HG03060 (cell line): ENCODE data around the gene KATNA1.

ENCODE experiments used
- ATAC-seq: cut with Tn5 transposase; IDR thresholded peaks from one replicate; pipeline ENCODE4 v1.9.1; 2021; ENCODE audit warnings: low read depth, moderate number of reproducible peaks; ENCODE audit not compliant: unreplicated experiment

The KATNA1 gene

DNA sequence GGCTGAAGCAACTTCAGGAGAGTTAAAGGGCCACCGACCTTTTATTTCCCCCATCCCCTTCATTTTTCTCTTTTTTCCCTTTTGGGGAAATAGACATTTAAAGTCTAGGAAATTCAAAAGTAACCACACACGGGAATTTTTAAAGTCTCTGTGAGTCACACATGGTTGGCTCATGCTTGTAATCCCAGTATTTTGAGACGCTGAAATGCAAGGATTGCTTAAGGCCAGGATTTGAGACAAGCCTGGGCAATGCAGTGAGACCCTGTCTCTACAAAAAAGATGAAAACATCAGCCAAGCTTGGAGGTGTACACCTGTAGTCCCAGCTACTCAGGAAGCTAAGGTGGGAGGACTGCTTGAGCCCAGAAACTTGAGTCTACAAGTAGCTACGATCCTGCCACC is 34.2 kb downstream of the KATNA1 start:
- no peak for ATAC-seq

DNA sequence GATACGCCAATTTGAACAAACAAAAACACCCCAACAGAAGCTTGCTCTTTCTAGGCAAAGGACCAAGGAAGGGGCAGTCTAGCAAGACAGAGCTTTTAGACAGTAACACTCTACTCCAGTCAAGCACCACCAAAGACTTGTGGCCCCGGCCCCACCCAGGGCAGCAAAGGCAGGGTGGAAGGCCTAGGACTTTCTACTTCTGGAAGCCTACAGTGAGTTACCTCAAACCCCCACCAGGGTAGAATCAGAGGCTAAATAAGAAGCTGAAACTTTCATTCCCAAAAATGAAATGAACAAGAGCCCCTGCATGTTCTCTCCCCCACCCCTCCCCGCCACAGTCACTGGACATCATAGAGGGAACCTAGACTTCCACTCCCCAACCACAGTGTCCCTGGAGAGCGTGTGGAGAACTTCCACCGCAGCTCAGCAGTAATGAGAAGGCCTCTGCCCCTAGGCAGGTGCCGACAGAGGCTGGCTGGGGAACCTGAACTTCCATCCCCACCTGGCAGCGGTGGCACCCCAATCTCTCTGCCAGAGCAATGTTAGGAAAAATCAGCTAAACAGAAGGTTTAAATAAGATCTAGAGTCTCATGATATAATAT is 40.0 kb downstream of the KATNA1 start:
- no peak for ATAC-seq

DNA sequence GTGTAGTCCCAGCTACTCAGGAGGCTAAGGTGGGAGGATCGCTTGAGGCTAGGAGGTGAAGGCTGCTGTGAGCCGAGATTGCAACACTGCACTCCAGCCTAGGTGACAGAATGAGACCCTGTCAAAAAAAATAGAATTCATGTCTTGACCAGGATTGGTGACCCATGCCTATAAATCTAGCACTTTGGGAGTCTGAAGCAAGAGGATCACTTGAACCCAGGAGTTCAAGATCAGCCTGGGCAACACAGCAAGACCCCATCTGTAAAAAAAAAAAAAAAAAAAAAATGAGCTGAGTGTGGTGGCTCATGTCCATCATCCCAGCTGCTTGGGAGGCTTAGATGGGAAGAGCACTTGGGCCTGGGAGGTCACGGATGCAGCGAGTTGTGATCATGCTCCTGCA is 48.0 kb downstream of the KATNA1 start:
- no peak for ATAC-seq

DNA sequence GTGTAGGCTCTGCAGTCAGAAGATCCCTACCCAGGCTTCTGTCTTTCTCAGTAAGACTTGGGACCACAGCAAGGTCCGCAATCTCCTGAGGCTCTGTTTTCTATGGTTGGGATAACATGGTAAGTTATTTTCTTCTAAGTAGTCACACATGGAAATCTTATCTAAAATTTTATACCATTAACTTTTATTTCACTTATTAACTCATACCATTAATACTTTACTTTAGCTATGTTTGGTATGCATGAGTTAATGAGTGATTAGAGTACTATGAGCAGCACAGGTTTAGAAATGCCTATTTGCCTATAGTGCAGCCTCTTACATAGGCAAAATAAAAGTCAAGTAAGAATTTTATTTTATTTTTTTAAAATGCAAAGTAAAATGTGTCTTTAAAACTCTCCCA is 55.1 kb downstream of the KATNA1 start:
- ATAC-seq: no peak

DNA sequence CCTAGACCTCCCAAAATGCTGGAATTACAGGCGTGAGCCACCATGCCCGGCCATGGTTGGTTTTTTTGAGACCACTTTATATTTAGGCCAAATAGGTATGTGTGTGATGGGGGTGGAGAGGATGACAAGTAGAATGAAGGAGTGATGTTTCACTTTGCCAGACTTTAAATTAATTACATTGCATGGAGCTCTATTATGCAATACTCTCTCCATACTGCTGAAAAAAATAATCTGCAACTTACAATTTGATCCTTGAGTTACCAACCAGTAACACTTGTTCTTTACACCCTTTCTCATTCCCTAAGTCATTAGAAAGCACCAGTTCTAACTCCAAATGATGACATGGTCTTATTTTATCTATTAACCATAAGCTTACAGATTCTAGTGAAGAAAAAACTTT is 55.5 kb downstream of the KATNA1 start:
- no peak for ATAC-seq

DNA sequence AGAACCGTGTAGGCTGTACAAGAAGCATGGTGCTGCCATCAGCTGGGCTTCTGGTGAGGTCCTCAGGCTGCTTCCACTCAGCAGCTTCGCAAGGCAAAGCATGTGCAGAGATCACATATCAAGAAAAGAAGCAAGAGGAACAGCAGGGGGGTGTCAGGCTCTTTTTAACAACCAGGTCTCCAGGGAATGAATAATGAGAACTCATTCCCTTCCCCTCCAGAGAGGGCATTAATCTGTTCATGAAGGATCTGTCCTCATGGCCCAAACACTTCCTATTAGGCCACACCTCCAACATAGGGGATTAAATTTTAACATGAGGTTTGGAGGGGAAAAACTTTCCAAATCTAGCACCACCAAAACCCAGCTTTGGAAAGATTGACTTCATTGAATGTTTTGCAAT is 62.4 kb downstream of the KATNA1 start:
- no peak for ATAC-seq

DNA sequence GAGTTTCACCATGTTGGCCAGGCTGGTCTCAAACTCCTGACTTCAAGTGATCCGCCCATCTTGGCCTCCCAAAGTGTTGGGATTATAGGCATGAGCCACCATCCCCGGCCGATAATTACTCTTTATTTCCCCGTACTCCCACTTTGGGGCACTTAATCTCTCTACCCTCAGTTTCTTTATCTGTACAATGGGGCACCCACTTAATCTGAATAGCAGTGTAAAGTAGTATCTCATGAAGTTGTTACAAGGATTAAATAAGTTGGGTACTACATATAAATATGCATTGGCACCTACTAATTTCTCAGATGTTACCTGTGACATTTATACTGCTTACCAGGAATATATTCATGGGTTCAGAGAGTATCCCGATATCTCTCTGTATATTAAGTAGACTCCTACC is 67.2 kb downstream of the KATNA1 start:
- no peak for ATAC-seq

DNA sequence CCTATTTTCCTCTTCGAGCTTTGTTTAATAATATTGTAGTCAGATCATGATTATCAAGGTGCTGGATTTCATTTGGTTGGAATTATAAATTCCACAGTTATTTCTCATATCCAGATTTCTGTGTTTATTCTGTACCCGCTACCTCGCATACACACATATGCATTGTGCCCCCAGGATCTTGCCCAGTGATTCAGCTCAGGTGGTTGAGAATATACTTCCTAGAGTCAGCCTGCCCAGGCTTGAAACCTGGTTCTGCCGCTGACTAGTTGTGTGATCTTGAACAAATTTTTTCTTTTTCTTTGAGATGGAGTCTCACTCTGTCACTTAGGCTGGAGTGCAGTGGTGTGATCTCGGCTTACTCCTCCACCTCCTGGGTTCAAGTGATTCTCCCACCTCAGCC is 67.6 kb downstream of the KATNA1 start:
- ATAC-seq: no peak

DNA sequence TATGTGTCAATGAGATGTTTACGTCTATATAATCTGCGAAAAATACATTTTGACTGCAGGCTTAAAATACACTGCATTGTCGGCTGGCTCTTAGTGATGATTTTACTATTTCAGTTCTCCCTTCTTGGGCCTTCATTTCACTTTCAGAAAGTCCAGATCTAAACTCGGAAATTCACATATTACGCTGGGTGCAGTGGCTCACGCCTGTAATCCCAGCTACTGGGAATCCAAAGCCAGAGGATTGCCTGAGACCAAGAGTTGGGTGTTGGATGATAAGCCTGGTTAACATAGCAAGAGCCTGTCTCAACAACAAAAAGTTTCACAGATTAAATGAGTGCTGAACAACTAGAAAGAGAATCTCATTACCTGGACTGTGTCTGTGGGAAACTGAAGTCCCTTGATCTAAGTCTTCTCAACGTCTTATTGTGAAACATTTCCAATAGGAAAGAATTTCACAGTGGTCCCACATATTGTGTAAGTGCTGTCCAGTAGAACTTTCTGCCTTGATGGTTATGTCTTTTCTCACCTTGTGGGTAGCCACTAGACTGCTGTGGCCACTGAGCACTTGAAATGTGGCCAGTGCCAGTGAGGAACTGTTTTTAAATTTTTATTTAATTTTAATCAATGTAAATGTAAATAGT is 80.4 kb downstream of the KATNA1 start:
- ATAC-seq: no peak

DNA sequence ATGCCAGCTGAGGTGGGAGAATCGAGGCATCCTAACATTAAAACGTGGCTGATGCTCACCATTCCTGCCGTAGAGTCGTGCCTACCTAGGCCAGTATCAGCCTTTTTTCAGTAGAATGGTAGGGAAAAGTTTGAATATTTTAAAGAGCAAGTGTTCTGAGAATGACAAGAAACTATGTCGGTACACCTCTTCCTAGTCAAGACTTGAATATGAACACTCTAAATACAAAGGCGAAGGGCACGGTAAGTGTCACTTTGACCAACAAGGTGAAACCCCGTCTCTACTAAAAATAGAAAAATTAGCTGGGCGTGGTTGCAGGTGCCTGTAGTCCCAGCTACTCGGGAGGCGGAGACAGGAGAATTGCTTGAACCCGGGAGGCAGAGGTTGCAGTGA is 81.3 kb downstream of the KATNA1 start:
- no peak for ATAC-seq

DNA sequence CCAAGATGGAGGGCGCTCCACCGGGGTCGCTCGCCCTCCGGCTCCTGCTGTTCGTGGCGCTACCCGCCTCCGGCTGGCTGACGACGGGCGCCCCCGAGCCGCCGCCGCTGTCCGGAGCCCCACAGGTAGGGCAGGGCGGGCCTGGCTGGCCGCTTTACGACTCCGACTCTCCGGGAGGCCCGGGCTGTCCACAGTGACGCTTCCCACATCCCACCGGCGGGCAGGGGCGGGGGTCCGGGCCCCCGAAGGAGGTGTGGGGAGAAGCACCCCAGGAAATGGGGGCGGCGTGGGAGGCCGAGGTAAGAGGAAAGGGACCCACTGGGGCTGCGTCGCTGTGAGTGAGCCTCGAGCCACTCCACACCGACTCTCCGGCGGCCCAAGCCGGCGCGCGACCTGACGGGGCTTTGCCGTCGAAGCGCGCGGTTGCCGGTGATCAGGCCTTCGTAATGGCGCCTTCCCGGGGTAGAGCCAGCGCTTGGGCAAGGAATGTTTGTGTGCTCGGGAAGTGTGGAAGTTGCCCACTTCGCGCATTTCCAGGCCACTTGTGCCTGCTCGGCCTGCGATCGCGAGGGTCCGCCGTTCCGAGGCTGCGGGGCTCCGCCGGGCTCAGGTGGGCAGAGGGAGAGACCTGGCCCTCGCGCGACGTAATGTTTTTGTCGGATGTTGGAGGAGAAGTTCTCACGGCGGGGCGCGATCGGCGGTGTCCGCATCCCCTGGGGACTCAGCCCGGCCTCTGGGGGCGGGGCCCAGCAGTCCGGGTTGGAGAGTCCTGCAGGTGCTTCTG is 81.9 kb downstream of the KATNA1 start:
- no peak for ATAC-seq

DNA sequence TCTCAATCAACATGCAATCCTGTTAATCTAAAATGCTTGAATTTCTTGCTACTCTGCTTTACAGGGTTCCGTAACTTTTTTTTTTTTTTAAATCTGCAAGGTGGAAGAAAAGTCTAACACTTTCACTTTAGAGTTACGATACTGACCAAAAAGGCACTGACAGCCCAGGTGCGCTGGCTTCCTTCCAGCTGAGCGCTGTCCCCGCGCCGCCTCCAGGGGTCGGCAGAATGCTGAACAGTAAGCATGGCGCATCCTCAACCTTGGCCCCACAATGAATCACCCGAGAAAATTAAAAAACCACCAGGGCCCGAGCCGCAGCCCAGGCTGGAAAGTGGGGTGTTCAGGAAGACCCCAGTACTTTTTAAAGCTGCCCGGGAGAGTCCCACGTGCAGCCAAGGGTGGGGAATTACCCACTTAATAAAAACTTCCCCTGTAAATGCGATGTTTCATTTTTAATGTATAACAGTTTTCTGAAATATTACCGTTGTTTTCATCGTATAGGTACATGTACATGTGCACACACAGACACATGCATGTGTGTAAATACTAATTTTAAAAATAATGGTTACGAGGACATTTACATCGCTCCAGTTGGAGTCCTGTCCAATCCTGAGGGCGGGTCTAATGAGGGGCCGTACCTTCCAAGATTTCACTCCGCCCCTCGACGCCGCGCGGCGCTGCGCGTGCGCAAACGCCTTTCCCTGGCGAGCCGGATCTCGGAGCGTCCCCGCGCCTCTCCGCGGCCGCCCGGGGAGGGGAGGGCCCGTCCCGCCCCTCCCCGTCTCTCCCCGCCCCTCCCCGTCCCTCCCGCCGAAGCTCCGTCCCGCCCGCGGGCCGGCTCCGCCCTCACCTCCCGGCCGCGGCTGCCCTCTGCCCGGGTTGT is 82.7 kb downstream of the KATNA1 start, which contains the start of gene GINM1:
TSS of gene GINM1 (plus strand) at position 849 of the 883 bp plus-strand sequence. CDS start 40 bp downstream, outside the sequence.
- peak; percentile 72 for ATAC-seq

DNA sequence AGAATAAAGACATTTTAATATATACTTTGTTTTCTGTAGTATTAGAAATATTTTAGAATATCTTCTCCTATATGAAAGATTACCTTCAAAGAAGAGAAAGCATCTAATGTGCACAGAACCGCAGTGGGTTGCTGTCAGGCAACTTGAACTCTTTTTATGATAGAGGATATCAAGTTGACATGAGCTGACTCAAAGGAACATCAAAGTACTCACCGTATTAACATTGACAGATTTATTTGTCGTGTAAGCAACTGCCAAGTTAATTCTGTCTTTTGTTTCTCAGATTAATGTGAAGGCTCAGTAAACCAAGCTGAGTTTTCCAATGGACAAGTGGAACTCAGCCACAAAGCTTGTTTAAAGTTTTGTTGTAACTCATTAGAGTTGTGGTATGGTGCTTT is 84.6 kb downstream of the KATNA1 start:
- ATAC-seq: no peak

DNA sequence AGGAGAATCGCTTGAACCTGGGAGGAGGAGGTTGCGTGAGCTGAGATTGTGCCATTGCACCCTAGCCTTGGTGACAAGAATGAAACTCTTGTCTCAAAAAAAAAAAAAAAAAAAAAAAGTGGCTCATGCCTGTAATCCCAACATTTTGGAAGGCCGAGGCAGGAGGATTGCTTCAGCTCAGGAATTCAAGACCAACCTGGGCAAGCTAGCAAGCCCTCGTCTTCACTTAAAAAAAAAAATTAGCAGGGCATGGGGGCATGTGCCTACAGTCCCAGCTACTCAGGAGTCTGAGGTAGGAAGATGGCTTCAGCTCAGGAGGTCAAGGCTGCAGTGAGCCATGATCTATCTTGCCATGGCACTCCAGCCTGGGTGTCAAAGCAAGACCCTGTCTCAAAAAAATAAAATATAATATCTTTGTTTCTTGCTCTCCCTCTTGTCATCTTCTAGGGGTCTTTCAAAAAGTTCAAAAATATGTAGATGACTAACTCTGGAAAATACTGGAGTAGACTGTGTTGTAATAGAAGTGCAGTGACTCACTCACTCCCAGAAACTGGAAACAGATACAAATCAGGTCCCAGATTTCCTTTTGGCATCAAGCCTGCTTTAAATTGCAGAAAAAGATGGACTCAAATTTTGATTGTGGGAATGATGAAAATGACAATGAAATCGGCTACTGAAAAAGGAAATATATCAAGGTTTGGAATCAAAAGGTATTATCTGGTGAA is 85.1 kb downstream of the KATNA1 start:
- ATAC-seq: no peak

DNA sequence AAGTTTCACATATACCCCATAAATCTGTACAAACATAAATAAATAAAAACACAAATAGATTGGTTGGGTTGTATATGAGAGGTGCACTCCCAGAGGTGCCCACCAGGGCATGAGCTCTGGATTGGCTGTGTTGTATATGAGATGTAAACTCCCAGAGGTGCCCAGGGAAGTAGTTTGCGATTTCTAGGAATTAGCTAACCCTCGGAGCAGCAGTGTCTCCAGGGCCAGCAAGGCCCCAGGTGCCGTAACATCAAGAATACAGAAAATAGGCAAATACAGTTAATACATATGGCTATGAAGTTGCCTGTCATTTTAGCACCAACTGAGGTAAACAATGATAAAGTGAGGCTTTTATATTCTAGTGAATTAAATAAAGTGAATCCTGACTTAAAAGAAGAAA is 87.8 kb downstream of the KATNA1 start:
- no peak for ATAC-seq

DNA sequence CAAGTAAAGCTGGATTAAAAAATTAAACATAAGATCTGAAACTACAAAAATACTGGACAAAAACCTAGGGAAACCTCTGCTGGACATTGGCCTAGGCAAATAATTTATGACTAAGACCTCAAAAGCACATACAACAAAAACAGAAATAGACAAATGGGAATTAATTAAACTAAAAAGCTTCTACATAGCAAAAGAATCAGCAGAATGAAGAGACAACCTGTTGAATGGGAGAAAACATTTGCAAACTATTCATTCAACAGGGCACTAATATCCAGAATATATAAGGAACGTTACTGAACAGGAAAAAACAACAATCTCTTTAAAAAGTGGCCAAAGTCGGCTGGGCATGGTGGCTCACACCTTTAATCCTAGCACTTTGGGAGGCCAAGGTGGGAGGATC is 89.1 kb downstream of the KATNA1 start:
- ATAC-seq: no peak

DNA sequence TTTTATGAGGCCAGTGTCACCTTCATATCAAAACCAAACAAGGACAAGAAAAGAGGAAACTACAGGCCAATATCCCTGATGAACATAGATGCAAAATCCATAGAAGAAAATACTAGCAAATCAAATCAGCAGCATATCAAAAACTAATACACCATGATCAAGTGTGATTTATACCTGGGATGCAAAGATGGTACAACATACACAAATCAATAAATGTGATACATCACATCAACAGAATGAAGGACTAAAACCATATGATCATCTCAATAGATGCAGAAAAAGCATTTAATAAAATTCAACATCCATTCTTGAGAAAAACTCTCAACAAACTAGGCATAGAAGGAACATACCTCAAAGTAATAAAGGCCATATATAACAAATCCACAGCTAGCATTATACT is 90.5 kb downstream of the KATNA1 start:
- ATAC-seq: no peak

DNA sequence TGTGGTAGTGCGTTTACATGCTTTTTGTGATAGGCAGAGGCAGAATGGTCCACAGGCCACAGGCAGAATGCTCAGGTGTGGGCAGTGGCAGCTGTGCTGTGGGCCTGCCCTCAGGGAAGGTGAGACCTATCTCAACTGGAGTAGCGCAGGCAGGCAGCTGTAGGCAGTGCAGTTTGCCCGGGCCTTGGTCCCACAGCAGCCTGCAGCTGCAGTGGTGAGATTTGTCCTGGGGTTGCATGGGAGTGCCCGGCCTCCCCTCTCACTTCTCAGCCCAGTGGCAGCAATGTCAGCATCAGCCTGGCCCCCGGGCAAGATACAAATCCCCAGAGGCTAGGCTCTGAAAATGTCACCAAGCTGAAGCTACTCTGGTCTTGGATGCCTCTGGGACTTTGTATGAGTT is 96.6 kb downstream of the KATNA1 start:
- ATAC-seq: no peak

DNA sequence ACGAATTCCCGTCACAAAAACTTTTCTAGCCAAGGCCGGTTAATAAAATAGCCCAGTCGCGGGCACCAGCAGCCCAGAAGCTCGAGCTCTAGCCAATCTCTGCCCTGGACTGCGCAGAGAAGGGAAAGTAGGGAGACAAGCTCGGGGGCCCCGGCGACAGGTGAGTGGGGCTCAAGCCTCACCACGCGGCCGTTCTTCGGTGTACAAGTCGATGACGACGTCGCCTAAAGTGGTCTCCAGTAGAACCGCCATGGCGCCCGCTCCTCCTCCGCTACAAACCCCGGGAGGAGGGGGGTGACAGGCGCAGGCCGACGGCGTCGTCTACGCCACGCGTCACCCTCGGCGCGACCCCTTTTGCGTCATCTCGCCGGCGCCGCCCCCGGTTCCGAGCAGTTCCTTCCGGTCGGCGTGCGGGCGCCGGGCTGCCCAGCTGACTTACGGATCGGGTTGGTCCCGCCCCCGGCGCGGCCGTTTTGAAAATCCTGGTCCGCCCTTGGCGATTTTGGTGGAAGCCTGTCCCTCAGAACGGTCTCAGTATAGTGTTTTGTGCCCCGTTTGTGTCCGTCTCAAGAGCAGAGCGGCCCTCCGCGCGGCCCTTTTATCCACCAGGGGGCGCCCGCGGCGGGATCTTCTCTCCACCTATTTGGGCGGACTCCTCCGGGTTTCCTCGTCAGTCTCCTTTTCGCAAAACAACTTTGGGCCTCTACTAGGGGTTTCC is 102.6 kb downstream of the KATNA1 start, which contains the start of gene PPIL4:
TSS of gene PPIL4 (minus strand) at position 290 of the 718 bp plus-strand sequence. CDS start at position 252, 38 bp downstream.
- ATAC-seq: peak; percentile 76
